NCI-H187 treated with DMSO at 0.1 percent for 48 hours (cell line): Measurements from ENCODE around the gene RAET1G.

ENCODE experiments used
- DNase-seq: peaks from one replicate; lab custom pipeline; 2025; lab: John Stamatoyannopoulos, UW

Gene RAET1G

GRCh38 chr6:149867876-149868640, 54.9 kb downstream of the RAET1G start:
- DNase-seq: no peak
